GM11168 (cell line): ENCODE data around the gene AP1G2.

Experiments used
- in situ Hi-C: fragments of 300-500 bp; cut with MboI; formaldehyde crosslinking; loops from one replicate; pipeline ENCODE4 v1.12.0; 2022; ENCODE audit warnings: low sequenced_read_pairs; ENCODE audit not compliant: unreplicated experiment

The AP1G2 gene

DNA sequence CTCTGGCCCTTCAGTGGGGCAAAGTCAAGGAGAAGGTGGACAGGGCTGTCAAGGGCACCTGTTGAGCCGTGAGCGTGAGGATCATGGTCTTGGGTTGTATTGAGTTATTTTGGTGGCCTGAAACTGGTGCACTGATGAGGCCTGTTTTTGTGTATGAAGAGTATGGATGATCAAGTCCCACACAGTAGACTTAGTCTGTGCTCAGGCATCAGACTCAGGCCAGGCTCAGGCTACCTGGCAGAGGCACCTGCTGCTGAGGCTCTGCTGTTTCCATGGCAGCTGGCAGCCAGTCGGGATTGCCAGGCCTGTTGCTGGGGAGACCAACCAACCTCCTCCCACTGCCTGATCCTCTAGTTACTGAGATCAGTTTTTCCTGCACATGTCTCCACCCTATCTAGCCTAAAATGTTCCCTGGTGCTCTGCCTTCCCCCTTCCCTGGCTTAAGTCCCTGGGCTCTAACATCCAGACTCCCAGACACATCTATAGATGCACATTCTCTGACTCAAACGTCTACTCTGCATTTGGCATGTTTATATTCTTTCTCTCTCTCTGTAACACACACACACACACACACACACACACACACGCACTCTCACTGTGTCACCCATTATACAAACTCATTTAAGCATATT, 5.9 kb upstream of the AP1G2 start:
- in situ Hi-C loops, result no loop called here

DNA sequence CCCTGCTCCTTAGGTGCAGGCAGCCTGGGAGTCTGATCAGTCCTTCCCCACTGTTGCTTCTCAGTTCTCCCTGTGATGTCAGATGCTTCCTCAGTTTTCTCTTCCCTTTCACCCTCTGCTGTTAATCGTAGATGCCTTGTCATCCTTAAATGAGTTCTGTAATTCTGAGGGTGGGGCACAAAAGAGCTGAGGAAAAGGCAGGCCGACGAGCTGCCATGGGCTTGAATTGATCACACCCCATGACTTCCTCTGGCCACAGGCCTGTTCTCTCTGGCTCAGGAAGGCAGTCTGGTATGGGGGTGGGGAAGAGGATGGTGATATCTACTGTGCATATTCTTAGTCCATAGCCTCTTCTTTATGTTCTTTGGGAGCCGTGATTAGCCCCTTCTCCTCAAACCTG, 5.2 kb upstream of the AP1G2 start:
- in situ Hi-C loops, result no loop called here

DNA sequence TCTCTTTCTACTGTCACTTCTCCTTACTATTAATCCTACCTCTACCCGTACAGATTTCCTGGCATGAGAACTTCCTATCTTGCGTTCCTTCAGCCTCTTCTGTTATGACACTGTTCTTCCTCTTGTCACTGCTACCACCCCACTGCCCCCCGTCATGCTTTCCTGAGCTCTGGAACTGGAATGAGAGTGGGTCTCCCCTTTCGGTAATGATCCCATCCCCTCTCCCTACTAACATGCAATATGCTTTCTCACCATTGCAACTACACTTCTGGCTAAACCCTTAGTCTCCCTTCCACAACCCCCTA, 4.9 kb upstream of the AP1G2 start:
- in situ Hi-C loops, result no loop called here

DNA sequence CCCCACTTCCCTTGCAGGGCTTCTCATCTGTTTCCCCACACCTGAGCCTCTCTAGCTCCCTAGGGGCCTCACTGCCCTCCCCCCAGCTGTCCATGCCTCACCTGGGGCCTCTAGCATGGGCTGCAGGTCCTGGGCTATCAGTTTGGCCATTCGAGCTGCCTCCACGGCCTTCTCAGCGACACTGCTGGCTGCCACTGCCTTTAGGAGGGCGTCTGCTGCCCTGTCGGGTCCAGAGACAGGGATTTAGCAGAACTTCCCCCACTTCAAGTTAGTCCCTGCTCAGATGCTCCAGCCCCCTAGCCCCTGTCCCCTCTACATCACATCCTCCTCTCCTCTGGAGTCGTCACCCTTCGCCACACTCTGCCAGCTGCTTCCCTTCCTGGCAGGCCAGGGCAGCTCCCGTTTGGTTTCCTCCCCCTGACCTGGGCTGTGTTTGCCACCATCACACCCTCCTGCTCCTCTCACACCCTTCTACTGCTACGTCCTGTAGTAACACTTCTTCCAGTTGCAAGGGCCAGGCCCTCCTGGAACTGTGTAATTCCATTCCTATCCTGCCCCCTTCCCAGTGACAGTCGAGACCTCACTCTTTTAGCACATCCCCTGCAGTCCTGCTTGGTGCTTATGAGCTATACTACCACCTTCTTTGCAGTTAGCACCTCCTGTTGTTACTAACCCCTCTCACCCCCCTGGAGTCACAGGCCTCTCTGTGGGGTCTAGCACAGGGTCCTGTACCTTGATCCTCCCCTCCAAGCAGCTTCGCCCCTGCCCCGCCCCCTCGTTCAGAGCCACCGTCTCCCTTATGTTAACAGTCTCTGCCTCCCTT, 4.3 kb upstream of the AP1G2 start:
- in situ Hi-C loops, result no loop called here

DNA sequence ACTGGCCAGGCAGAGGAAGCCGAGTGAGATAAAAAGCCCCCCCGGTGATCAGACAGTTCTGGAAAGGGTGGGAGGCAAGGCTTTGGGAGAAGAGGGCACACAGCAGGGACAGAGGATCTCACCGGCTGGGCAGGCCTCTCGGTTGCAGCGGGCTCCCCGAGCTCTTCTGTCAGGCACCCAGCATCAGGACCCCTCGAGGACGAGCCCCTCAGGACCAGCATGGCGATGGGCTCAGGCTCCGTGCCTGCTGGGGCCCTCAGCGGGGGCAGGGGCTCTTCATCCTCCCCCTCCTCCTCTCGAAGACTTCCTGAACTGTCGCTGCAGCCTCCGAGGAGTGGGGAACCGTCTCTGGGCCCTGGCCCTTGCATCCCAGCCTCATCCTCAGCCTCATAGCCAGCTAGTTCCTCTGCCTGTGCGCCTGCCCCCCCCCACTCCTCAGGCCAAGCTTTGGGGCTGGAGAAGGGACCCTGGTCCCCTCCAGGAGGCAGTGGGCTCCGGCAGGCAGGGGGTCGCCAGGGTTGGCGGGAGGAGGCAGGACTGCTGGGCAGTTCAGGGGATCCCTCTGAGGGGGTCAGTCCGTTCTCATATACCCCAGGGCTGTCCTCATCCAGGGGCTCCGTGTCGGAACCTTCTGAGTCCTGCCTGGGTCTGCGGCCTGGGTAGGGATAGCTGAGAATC, 3.4 kb upstream of the AP1G2 start:
- in situ Hi-C loops, result no loop called here

DNA sequence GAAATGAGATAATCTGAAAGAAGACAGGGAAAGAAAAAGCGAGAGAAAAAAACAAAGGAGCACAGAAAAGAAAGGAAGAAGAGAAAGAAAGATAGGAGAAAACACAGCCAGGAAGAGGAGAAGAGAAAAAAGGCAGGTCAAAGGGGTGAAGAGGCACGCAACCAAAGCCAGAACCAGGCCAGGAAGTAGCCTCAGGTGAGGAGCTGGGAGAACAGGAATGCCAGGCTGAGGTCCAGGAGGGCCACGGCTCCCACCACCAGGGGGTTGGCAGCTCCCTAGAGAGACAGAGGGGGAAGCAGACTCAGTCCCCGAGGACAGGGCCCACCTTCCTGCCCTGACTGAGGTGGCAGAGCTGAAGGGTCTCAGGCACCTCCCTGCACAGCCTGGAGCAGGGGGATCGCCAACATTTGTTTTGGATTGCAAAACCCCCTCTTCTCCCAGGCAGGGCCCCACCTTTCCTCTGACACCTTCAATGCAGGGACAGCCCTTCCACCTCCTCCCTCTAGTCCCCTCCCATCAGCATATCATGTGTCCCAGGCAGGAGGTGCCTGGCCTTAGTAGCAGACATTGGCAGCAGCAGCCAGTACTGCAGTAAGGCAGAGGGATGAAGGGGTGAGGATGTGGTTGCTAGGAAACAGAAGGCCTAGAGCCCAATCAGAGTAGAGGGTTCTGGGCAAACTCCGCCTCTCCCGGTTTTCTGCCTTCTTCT, 2.0 kb upstream of the AP1G2 start:
- in situ Hi-C loops, result no loop called here

DNA sequence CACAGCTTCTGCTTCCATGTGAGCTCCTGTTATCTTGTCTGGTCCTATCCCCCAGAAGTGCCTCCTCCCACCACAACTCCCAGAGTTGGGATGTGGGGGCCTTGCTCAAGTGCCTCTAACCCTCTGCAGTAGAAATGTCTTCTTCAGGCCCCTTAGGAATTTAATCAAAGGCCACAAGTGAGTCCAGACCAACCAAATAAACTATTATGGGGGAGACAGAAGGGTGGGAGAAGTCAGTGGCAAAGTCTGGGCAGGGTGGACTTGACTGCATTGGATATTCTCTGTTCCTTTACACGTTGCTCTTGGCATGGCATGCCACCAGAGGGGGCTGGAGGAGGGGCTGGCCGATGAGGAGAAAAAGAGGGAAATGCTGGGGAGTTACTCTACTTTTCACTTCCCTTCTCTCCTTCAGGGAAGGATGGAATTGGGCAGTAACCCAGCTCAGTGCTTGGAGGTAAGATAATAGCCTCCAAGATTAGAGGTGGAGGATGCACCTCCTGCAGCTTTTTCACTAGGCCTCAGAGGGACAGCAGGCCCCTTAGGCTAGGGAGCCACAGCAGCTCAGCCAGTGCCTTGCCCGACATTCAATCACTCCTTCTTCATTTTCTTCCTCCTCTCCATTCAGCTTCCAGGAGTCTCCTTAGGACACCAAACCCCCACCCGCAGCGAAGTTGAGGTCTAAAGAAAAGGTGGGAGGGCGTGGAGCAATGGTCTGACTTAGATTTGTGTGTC, 1.2 kb upstream of the AP1G2 start:
- in situ Hi-C loops, result no loop called here

DNA sequence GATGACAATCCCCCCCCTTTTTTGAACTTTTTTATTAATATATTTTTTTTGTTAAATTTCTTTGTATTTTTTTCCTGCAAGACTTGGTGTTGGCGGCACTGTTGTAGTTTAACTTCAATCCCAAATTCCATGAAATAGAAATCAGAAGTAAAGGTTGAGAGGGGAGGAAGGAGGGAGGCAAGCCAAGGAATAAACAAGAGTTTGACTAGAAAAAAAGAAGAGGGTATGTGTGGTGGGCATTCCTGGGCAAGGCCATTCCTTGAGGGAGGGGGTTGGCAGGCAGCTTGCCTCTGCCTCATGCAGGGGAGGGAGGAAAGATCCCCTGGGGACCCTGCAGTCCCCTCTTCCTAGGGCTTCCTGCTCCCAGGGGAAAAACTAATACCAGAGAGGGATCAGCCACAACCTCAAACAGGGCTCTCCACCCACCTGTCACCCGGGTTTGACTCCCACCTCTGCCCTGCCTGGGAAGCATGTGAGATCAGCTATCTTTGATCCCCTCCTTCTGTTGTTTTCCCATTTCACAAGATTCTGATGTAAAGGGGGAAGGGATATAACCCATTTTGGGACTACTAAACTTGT, 519 bp upstream of the AP1G2 start:
- in situ Hi-C loops, result no loop called here

DNA sequence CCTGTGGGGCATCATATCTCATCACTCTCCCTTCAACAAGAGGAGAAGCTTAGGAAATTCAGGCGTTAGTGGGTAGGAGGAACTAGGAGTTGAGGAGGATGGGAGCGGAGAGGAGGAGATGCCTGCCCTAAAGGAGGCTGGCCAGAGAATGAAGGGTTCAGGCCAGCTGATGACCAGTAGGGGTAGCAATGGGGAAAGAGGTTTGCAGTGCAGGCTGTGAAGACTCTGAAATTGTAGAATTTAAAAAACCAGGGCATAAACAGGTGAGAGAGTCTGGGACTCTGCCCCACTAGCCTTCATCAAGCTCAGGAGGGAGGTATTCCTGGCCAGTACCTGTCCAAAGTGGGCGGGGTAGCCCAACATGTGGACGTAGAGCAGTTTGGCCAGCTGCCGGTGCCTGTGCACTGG, 809 bp downstream of the AP1G2 start:
- in situ Hi-C loops, result no loop called here

DNA sequence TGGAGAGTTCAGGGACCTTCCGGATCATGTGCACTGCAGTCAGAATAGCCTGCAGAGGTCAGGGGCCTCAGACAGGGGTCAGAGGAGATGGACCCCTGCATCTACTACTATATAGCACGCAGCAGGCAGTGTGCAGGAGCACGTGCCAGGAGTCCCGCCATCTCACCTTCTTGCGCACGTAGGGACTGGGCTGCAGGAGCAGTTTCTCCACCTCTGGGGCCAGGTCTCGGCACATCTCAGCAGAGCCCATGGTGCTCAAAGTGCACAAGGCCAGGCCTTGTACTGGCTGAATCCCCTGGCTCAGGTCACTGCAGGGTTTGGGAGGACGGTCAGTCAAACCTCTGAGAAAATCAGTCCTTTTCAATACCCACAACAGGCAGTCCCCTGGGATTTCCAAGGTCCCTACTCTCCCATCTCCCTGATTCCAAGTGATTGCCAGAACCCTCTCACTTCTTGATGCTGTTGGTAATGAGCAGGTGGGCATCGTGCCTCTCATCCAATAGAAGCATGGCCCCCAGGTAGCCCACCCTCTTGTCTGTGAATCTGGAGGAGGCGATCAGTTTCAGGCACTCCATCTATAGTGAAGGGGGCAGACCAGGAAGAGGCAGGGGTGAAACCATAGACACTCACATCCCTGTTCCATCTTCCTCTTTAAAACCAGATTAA, 1.3 kb downstream of the AP1G2 start:
- in situ Hi-C loops, result no loop called here

DNA sequence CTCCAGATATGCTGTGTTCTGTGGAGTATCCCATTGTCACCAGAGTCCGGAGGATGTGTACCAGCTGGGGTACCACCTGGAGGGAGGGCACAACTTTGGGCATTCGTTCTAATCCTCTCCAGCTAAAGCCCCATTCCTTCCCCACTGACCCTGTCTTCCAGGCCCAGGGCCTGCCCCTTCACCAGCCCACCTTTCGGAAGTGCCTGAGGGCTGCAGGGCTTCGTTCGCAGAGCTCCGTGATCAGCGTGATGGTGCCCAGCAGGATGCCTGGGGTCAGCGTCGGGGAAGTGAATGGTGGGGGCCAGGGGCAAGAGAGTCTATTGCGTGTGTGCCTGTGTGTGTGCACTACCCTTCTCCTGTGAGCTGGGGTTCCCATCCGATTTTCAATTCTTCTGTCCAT, 2.0 kb downstream of the AP1G2 start:
- in situ Hi-C loops, result no loop called here

DNA sequence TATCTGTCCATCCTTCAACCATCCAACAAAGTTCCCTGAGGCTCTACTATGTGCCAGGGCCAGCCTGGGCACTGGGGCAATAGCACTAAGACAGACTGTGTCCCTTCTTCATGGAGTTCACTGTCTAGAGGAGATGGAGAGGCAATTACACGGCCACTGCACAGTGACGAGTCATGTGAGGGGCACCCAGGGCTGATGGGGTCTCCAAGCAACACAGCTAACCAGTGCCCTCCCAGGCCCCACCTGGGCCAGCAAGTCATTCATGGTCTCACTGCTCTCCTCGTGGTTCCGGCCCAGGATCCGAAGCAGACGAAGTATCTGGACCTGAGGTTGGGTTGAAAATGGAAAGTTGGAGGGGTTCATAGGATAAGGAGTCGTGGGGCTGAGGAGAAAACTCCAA, 2.7 kb downstream of the AP1G2 start:
- in situ Hi-C loops, result no loop called here

DNA sequence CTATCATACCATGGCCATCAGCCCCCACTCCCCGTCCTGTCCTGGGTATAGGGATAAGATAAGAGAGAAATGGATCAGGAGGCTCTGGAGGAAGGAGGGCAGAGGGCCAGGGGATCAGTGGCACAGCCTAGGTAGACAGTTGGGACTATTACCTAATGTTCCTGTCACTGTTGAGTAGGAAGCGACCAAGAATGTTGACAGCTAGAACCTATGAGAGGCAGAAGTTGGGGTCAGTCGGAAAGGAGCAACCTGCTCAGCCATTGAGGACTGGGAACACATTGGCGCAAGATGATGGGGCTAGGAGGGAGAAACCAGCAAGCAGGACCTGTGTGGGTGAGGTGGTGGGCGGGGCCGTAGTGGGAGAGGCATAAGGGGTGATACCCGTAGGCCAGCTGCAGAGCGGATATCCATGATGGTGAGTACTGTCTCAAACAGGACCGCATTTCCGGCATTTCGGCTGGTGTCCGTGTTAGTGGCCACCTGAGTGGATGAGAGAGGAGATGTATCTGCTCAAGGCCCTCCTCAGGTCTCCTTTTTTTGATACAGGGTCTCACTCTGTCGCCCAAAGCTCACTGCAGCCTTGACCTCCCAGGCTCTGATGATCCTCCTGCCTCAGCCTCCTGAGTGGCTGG, 3.3 kb downstream of the AP1G2 start:
- in situ Hi-C loops, result no loop called here

DNA sequence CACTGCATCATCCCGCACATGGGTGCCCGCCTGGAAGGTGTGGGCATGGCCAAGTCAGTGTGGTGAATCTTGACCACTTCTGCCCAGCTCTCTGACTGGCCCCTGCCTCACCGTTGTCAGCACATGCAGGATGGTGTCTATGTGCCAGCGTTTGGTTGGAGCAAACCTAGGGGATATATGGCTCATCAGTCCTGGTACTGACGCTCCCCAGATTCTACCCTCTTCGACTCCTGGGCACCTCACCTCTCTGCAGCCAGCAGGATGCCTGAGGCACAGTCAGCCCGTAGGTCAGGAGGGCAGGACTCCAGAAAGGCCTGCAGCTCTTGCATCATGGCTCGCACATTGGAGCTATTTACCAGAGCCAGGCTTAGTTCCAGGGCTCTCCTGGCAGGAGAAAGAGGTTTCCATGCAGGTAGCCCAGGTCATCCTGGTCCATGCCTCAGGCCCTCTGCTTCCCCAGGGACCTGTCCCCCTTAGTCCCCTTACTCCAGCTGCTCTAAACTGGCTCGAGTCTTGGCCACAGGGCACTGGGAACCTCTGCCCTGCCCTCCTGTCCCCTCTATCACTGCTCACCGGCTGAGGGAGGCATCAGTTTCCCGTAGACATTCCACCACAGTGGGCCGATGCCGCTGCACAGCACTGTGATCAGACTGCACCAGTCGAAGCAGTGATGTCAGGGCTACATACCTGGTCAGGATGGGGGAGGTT, 4.0 kb downstream of the AP1G2 start:
- in situ Hi-C loops, result no loop called here

DNA sequence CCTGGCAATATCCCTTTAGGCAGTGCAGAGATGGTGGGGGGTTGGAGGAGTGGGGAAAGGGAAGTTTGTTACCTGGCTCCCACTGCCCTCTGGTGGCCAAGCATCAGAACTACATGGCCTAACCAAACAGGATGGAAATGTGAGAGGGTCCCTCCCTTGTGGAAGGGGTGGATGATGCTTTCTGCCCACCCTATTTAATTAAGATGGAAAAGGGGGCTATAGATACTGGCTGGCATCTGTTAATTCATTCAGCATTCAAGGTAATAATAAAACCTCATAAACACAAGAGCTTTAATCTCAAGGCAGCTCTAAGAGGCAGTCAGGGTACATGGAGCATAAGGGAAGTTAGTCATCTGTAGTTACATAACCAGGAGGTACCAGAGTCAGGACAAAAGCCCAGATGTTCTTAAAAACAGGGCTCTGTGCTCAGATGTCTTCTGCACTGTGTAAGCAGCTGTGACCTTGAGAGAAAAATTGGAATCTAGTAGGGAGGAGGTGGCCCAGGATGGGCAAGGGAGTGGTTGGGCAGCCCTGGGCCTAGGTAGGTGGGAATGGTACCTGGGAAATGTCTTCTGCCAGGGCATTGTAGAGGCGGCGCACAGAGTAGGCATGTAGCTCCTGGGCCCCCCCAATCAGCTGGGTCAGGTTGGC, 4.6 kb downstream of the AP1G2 start:
- in situ Hi-C loops, result no loop called here

DNA sequence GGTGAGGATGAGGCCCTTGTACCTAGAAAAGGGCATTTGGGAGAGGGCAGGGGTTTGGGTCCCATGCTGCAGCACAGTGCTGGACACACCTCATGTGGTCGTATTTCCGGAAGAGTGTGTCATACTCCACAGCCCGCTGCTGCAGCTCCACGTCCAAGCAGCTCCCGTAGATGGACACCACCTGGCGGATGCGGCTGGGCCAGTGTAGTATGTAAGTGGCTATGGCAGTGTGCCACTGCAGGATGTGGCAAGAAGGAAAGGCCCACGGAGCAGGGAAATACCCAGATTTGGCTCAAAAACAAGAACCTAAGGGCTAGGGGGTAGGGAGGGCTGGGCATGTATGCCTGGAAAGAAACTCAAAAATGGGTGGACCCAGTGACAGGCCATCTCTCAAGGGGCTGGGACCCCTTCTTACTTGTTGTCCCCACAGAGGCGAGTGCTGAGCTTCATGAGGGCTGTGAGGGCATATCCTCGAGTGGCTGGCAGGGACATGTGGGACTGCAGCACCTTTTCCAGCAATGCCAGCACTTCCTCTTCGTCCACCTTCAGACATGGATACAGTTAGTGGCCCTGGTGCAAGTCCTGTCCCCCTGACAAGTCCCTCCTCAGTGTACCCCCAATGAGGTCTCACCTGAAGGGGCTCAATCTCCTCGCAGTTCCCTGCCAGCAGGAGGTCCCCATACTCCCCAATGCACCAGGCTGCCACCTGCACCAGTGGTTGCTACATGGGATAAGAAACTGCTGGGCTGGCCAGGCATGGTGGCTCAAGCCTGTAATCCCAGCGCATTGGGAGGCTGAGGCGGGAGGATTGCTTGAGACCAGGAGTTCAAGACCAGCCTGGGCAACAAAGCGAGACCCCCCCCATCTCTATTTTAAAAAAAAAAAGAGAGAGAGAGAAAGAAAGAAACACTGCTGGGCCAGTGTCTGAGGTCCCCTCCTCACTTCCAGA, 5.4 kb downstream of the AP1G2 start:
- in situ Hi-C loops, result no loop called here

DNA sequence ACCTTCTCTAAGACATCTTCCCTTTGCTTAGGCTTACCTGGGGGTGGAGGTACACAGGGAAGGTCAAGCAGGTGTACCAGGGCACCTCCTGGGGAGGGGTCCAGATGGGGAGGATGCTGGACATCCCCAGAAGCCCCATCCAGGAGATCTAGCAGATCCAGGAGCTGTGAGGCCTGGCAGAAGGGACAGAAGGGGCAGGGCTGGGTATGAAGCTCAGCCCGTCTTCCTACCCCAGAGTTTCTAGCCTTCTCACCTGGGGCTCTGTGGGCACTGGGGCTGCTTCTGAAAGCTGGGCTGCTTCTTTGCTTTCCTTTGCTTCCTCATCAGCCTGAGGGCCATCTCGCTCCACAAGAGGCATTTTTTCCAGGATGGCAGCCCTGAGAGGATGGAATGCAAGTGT, 6.3 kb downstream of the AP1G2 start:
- in situ Hi-C loops, result no loop called here
